Nephron progenitor cell (in vitro differentiated cells): Measurements from ENCODE around the gene KIAA1958.
A peak's percentile ranks its signal among the peaks of the same experiment; 100 is the strongest.
"Not testable (repeated sequence)": the region's sequence is repeated elsewhere in the genome, so short reads cannot be mapped to it uniquely, and the experiment has no call there.

Experiments
- DNase-seq: peaks from one replicate; pipeline ENCODE4 v3.0.0; 2021
- H3K27ac Mint-ChIP-seq: 2 replicates; pipeline ENCODE4 v1.8.0; 2021; ENCODE audit warnings: mild to moderate bottlenecking, moderate library complexity, mixed read lengths
- H3K27me3 Mint-ChIP-seq: 2 replicates; pipeline ENCODE4 v1.8.0; 2021; ENCODE audit warnings: mild to moderate bottlenecking, low read depth, mixed read lengths; ENCODE audit not compliant: poor library complexity
- H3K36me3 Mint-ChIP-seq: 2 replicates; pipeline ENCODE4 v1.8.0; 2021; ENCODE audit warnings: low read depth, mixed read lengths
- H3K4me1 Mint-ChIP-seq: 2 replicates; pipeline ENCODE4 v1.8.0; 2021; ENCODE audit warnings: mixed read lengths
- H3K4me3 Mint-ChIP-seq: 2 replicates; pipeline ENCODE4 v1.8.0; 2021; ENCODE audit warnings: mild to moderate bottlenecking, moderate library complexity, mixed read lengths
- H3K9me3 Mint-ChIP-seq: 2 replicates; pipeline ENCODE4 v1.8.0; 2021; ENCODE audit warnings: mild to moderate bottlenecking, moderate library complexity, mixed read lengths
- TF ChIP-seq, protein P1 (sequence below): fragments of 200-600 bp; sonication (generic); IDR thresholded peaks from 2 replicates; pipeline ENCODE4 v1.5.0; 2021; ENCODE audit warnings: antibody characterized with exemption

Gene KIAA1958

DNA sequence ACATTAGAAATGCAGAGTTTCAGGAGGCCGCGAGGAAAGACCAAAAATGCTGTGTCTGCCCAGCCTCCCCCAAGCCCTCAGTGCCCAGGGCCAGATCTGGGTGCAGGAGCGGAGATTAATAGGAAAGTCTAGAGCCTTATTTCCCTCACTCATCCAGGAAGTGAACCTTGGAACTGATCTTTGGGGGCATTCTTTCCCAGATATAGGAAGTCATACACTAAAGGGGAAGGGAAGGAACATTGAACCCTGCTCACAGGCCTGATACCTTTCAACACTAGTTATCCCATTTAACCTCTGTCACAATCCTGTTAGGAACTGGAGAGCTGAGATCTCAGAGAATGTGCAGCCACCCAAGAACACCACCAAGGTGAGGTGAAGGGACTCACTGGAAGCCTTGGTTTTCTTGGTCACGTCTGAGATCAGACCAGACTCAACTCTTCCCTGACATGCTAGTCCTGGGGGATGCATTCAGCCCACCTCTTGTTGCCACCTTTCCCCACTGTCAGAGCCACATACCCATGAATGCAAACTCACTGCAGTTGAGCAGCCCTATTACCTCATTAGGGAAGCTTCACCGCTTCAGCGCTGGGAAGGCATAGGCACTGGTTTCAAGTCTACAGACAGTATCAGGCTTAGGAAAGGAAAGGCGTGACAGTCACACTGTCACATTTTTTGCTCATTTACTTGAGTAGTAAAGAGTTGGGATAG is 95.0 kb downstream of the KIAA1958 start:
- H3K27me3 Mint-ChIP-seq, result no peaks in the 10 kb centered on the region
- DNase-seq, result no peak
- H3K9me3 Mint-ChIP-seq, result no peaks in the 10 kb centered on the region
- peak overlapping the region; percentile 63 for H3K27ac Mint-ChIP-seq
- TF ChIP-seq, protein P1, sequence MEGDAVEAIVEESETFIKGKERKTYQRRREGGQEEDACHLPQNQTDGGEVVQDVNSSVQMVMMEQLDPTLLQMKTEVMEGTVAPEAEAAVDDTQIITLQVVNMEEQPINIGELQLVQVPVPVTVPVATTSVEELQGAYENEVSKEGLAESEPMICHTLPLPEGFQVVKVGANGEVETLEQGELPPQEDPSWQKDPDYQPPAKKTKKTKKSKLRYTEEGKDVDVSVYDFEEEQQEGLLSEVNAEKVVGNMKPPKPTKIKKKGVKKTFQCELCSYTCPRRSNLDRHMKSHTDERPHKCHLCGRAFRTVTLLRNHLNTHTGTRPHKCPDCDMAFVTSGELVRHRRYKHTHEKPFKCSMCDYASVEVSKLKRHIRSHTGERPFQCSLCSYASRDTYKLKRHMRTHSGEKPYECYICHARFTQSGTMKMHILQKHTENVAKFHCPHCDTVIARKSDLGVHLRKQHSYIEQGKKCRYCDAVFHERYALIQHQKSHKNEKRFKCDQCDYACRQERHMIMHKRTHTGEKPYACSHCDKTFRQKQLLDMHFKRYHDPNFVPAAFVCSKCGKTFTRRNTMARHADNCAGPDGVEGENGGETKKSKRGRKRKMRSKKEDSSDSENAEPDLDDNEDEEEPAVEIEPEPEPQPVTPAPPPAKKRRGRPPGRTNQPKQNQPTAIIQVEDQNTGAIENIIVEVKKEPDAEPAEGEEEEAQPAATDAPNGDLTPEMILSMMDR, result no peak
- H3K4me3 Mint-ChIP-seq, result no peak overlapping the region
- H3K36me3 Mint-ChIP-seq, result peaks cover 3% of the 10 kb centered on the region
- peaks cover 21% of the 10 kb centered on the region for H3K4me1 Mint-ChIP-seq

DNA sequence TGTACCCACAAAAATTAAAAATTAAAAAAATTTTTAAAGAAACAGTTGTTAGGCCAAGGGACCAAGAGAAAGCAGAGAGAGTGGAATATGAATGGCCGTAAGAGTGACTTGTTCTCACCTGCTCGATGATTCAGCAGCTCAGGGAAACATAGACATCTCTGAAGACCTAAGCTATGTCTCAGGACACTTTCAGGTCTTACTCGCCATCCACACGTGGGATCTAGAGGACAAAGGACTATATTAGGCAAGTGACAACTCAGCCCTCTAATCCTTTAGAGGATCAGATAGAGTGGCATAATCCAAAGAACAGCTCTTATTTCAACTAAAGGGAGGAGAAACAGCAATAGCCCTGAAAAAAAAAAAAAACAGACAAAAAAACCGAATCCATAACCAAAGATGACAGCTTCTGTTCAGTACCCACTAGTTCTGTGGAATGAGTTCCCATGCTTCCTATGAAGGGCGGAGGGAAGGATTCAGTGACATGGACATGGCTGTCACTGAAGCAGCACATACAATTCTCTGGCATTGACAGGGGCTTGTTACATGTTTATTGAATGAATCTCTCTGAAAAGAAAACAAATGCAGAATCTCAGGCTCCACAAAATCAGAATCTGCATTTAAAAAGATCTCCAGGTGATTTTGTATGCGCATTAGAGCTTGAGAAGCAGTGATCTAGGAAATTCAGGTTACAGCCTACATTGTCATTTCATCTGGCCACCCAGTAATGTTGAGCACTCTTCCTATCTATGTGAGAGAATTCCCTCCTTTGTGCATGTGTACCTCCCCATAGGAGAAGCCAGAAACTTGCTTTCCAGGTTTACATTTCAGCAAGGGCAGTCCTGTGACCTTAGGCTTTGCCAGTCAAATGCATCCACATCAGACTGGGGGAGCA is 96.0 kb downstream of the KIAA1958 start:
- DNase-seq, result no peak
- Mint-ChIP-seq H3K36me3 (no peaks in the 10 kb centered on the region), H3K27me3 (no peaks in the 10 kb centered on the region), H3K27ac (peak overlapping the region; percentile 70), H3K4me1 (peaks cover 21% of the 10 kb centered on the region), H3K4me3 (no peak overlapping the region), H3K9me3 (no peaks in the 10 kb centered on the region)
- TF ChIP-seq, protein P1, result no peak

DNA sequence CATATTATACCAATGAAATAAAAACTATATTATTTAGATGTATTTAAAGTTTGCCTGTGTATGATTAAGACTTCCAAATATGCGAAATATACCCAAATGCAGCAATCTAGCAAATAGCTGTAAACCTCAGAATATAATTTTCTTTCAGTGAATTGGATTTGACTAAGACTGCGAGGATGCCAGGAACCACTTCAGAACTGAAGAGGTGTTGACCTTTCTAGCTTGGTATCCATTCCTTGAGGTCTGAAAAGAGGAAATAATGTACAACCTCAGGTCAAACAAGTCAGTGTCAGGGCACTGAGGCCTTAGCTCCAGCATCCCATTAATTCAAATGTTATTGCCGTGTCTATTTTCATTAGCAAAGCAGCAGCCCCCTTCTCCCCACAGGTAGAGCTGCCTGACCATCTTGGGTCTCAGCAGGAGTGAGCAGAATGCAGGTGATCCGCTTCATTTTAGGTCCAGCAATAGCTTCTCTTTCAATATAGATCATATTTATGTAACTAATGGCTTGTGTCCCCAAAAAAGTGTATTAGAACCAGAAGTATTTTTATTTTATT is 100.0 kb downstream of the KIAA1958 start:
- no peak overlapping the region for H3K4me3 Mint-ChIP-seq
- TF ChIP-seq, protein P1, result no peak
- no peaks in the 10 kb centered on the region for H3K27me3 Mint-ChIP-seq
- no peak for DNase-seq
- no peaks in the 10 kb centered on the region for H3K9me3 Mint-ChIP-seq
- peak overlapping the region; percentile 64 for H3K27ac Mint-ChIP-seq
- H3K36me3 Mint-ChIP-seq, result peaks cover 5% of the 10 kb centered on the region
- peaks cover 17% of the 10 kb centered on the region for H3K4me1 Mint-ChIP-seq

DNA sequence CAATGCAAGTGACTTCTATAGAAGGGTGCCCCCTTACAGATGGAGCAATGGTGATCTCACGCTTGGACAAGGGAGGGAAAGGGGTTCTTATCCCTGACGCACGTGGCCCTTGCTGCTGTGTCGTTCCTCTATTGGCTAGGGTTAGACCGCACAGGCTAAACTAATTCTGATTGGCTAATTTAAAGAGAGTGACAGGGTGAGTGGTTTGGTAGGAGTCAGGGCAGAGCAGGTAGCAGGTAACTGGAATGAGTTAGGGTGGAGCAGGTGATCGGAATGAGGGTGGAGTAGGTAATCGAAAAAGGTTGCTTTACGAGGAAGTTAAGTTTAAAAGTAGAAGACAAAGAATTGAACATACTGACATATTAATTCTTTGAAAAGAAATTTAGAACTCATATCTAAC is 105.2 kb downstream of the KIAA1958 start:
- H3K9me3 Mint-ChIP-seq, H3K4me1 Mint-ChIP-seq, DNase-seq, H3K27me3 Mint-ChIP-seq, H3K4me3 Mint-ChIP-seq, H3K36me3 Mint-ChIP-seq: not testable (repeated sequence)
- H3K27ac Mint-ChIP-seq, result peak overlapping the region; percentile 58

DNA sequence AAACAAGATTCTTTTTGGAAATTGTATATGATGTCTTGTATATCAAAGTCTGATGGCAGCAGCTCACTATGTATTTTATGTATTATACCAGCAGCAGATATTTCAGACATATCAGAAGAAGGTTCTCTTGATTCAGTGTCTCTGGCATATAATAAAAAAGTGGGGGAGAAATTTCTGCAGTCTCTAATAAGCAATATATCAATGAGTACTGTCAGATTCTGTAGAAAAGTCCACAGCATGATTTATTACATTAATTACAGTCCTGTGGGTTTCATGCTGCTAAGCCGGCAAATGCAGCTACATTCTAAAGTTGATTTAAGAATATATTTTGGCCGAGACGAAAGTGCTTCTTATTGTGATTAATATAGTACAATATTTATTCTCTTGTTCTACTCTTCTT is 113.1 kb downstream of the KIAA1958 start:
- DNase-seq, result no peak
- TF ChIP-seq, protein P1, result no peak
- no peak overlapping the region for H3K4me3 Mint-ChIP-seq
- peaks cover 11% of the 10 kb centered on the region for H3K4me1 Mint-ChIP-seq
- no peaks in the 10 kb centered on the region for H3K36me3 Mint-ChIP-seq
- H3K27me3 Mint-ChIP-seq, result no peaks in the 10 kb centered on the region
- no peaks in the 10 kb centered on the region for H3K9me3 Mint-ChIP-seq
- no peak overlapping the region for H3K27ac Mint-ChIP-seq

DNA sequence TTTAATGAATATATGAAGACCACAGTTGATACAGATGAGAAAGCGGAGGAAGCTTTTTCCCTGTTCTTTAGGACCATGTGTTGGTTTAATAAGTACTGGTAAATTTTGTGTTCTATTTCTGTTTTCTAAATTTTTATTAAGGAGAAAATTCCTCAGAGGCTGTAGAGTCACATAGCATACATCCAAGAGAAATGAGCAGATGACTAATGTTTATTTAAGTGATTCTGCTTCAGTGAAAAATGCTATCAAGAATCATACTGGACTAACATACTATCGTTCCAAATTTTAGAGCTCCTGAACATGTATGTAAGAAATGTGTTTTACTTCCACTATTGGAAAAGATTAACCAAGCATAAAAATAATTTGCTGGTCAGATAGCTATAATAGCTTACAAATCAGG is 115.0 kb downstream of the KIAA1958 start:
- Mint-ChIP-seq H3K9me3 (no peaks in the 10 kb centered on the region), H3K4me1 (peaks cover 11% of the 10 kb centered on the region), H3K4me3 (no peak overlapping the region), H3K36me3 (no peaks in the 10 kb centered on the region), H3K27me3 (no peaks in the 10 kb centered on the region), H3K27ac (no peak overlapping the region)
- DNase-seq, result no peak
- TF ChIP-seq, protein P1, result no peak
